K562 (cell line): ENCODE results near the gene MPL. TPM values are rescaled to one million over a fixed set of nuclear protein-coding genes. Genes with fewer than 3 reads are reported as not detected.

Source experiments
- AFF4 ChIP-seq: sonication (generic); formaldehyde crosslinking; IDR thresholded peaks from 2 replicates; pipeline ENCODE4 v1.8.0; 2023; ENCODE audit warnings: mild to moderate bottlenecking, missing genetic modification reagents
- E2F4 ChIP-seq: sonication (generic); formaldehyde crosslinking; IDR thresholded peaks from 2 replicates; pipeline ENCODE4 v1.8.0; 2022; ENCODE audit warnings: mild to moderate bottlenecking, low read depth, missing genetic modification reagents
- E4F1 ChIP-seq: fragments of 250-450 bp; sonication (Bioruptor Pico); IDR thresholded peaks from 2 replicates; pipeline ENCODE4 v1.5.0; 2021; ENCODE audit warnings: mild to moderate bottlenecking, borderline replicate concordance
- ERF ChIP-seq: fragments of 450-650 bp; formaldehyde crosslinking; IDR thresholded peaks from 2 replicates; pipeline ENCODE4 v1.4.0; 2020; ENCODE audit warnings: mild to moderate bottlenecking, mixed read lengths
- ETS1 ChIP-seq: conservative IDR thresholded peaks from 2 replicates; pipeline ENCODE4 v1.6.1; 2011; ENCODE audit warnings: low read depth, mild to moderate bottlenecking, low read length; ENCODE audit not compliant: control insufficient read depth
- ETV5 ChIP-seq: sonication (generic); formaldehyde crosslinking; IDR thresholded peaks from 2 replicates; pipeline ENCODE4 v1.4.0; 2020; ENCODE audit warnings: low read depth, mild to moderate bottlenecking, missing genetic modification reagents
- FOSL1 ChIP-seq: fragments of 200-800 bp; sonication (Bioruptor generic); conservative IDR thresholded peaks from 2 replicates; pipeline ENCODE4 v1.6.1; 2016; ENCODE audit warnings: missing genetic modification characterization, missing compliant biosample characterization
- HSF4 ChIP-seq: fragments of 250-450 bp; sonication (Bioruptor Pico); IDR thresholded peaks from 2 replicates; pipeline ENCODE4 v2.1.2; 2022; ENCODE audit warnings: mild to moderate bottlenecking, moderate library complexity, borderline replicate concordance
- KHSRP ChIP-seq: fragments of 450-650 bp; IDR thresholded peaks from 2 replicates; pipeline ENCODE4 v1.6.1; 2017
- KLF16 ChIP-seq: IDR thresholded peaks from 2 replicates; pipeline ENCODE4 v1.6.1; 2016; ENCODE audit warnings: antibody characterized with exemption
- NEUROD1 ChIP-seq: fragments of 150-350 bp; IDR thresholded peaks from 2 replicates; pipeline ENCODE4 v1.6.1; 2014; ENCODE audit warnings: borderline replicate concordance, low read length, low read depth; ENCODE audit not compliant: partially characterized antibody
- TCF7L2 ChIP-seq: fragments of 150-350 bp; IDR thresholded peaks from 2 replicates; pipeline ENCODE4 v1.6.1; 2016; ENCODE audit warnings: low read depth, mild to moderate bottlenecking, low read length, moderate library complexity
- TOE1 ChIP-seq, 2 experiments: fragments of 450-650 bp in 1 of 2; sonication (generic) in 1 of 2; formaldehyde crosslinking in 1 of 2; IDR thresholded peaks; 2 replicates each; pipeline versions ENCODE4 v1.7.1 to v1.8.0; 2016 to 2022; ENCODE audit warnings: borderline replicate concordance in 2 of 2, mild to moderate bottlenecking in 2 of 2, antibody characterized with exemption in 1 of 2, inconsistent platforms in 1 of 2, low read depth in 1 of 2, missing genetic modification reagents in 1 of 2, moderate library complexity in 1 of 2
- ZNF280A ChIP-seq: fragments of 450-650 bp; IDR thresholded peaks from 2 replicates; pipeline ENCODE4 v1.6.1; 2018; ENCODE audit warnings: mild to moderate bottlenecking, low read depth; ENCODE audit not compliant: partially characterized antibody
- ZNF436 ChIP-seq: fragments of 250-450, 450-650 bp; sonication (Bioruptor Pico); formaldehyde crosslinking; IDR thresholded peaks from 2 replicates; pipeline ENCODE4 v1.7.0; 2020; ENCODE audit warnings: mild to moderate bottlenecking
- polyA plus RNA-seq, 8 experiments: library from polyadenylated mRNA; depleted of rRNA in 4 of 8; stranded (reverse) in 5 of 8; unstranded in 3 of 8; fragments of >200 nt; fragmentation: Nextera tagmentation in 2 of 8; fragmentation: Illumina TruSeq in 1 of 8; extraction: Ambion mirVana in 2 of 8; extraction: Trizol in 1 of 8; gene quantifications; 2 replicates each; pipeline versions ENCODE4 v1.2.1 to v1.2.3, GENCODE V29; 2011 to 2014; ENCODE audit warnings: inconsistent platforms in 1 of 8, missing spikeins in 1 of 8
- total RNA-seq, 7 experiments: library from RNA; depleted of rRNA in 6 of 7; stranded (reverse); fragments of >200 nt in 6 of 7; fragmentation: Illumina TruSeq in 2 of 7; extraction: Trizol in 2 of 7; gene quantifications; 2 replicates each; pipeline versions ENCODE4 v1.2.1 to v1.2.3, GENCODE V29; 2011 to 2021; ENCODE audit warnings: low replicate concordance in 1 of 7

The MPL gene
- total and polyA plus RNA-seq, 9 of the 15 experiments (the other 6 are each of a cell fraction or from before 2014, with no cell fraction given) = not detected

GRCh38 chr1:43367904-43368645 is 30.5 kb downstream of the MPL start, which contains the start of gene ELOVL1 (continued):
- TF ChIP-seq FOSL1 (tag) = peak; percentile 67
- no peak for TF ChIP-seq E4F1 (CRISPR knock-in tag)
- TF ChIP-seq HSF4 (CRISPR knock-in tag) = no peak
- TF ChIP-seq ETV5 (CRISPR knock-in tag) = peak; percentile 73
- peak; percentile 46; the same call in 1 of the 2 replicates for TF ChIP-seq TCF7L2
- peak; percentile 73 for TF ChIP-seq TOE1 (IDR thresholded peaks at IDR 0.05; ENCODE audit: borderline replicate concordance)
- 0 out of 2 replicates have a peak, but pooled peaks have one; percentile 75 for TF ChIP-seq TOE1 (CRISPR knock-in tag; IDR thresholded peaks at IDR 0.05; ENCODE audit: borderline replicate concordance, low read depth)
- TF ChIP-seq AFF4 (CRISPR knock-in tag) = peak; percentile 57; the same call in 1 of the 2 replicates
- TF ChIP-seq KLF16 = no peak
- 0 out of 2 replicates have a peak, but pooled peaks have one; percentile 31 for TF ChIP-seq E2F4
- TF ChIP-seq KHSRP = no peak
- TF ChIP-seq ZNF436 (CRISPR knock-in tag) = no peak
- TF ChIP-seq ERF (CRISPR knock-in tag) = peak; percentile 37; the same call in 1 of the 2 replicates
- peak; percentile 84; the same call in 1 of the 2 replicates for TF ChIP-seq ETS1
- TF ChIP-seq ZNF280A = no peak
- TF ChIP-seq NEUROD1 = no peak
